ENCODE results near the gene KRTAP19-1. TPM values are rescaled to one million over a fixed set of nuclear protein-coding genes. Genes with fewer than 3 reads are reported as not detected.

Gene KRTAP19-1
- total RNA-seq, 1 experiment from 2014 or later, result not detected

- Histone ChIP-seq H3K9me3 (ENCODE audit: low read depth, low read length, poor library complexity, severe bottlenecking) (no peaks in the 10 kb centered on the region), H3K4me1 (ENCODE audit: insufficient read depth, low read length, poor library complexity, severe bottlenecking) (no peaks in the 10 kb centered on the region), H3K4me3 (ENCODE audit: low read depth, low read length, poor library complexity, severe bottlenecking) (no peak overlapping the region), H3K36me3 (ENCODE audit: insufficient read depth, low read length, poor library complexity, severe bottlenecking) (no peaks in the 10 kb centered on the region), H3K27ac (ENCODE audit: low read depth, low read length, poor library complexity, severe bottlenecking) (no peak overlapping the region), H3K27me3 (replicated peaks; ENCODE audit: insufficient read depth, low read depth, low read length, poor library complexity) (no peaks in the 10 kb centered on the region)
- CTCF ChIA-PET, result no interaction called here
- TF ChIP-seq CTCF (conservative IDR thresholded peaks at IDR 0.05; ENCODE audit: low read depth, low read length) (no peak), EZH2 (IDR thresholded peaks at IDR 0.05; ENCODE audit: borderline replicate concordance, low read depth, low read length, poor library complexity, severe bottlenecking) (no peak)
- intact Hi-C loops (cut with micrococcal nuclease; ENCODE audit: unreplicated experiment), result no loop called here
- no peak for DNase-seq (ENCODE audit: low spot score)
- no TSS peak for BruUV-seq (replicated peaks)
- POLR2A ChIA-PET (ENCODE audit: low non-redundant PET), result no interaction called here
These were observed 908 bp downstream of the KRTAP19-1 start for GRCh38 chr21:30479259-30479658.

- ChIA-PET POLR2A (ENCODE audit: low non-redundant PET) (no interaction called here), CTCF (no interaction called here)
- Histone ChIP-seq H3K27ac (ENCODE audit: low read depth, low read length, poor library complexity, severe bottlenecking) (no peak overlapping the region), H3K36me3 (ENCODE audit: insufficient read depth, low read length, poor library complexity, severe bottlenecking) (no peaks in the 10 kb centered on the region), H3K4me3 (ENCODE audit: low read depth, low read length, poor library complexity, severe bottlenecking) (no peak overlapping the region), H3K4me1 (ENCODE audit: insufficient read depth, low read length, poor library complexity, severe bottlenecking) (no peaks in the 10 kb centered on the region), H3K9me3 (ENCODE audit: low read depth, low read length, poor library complexity, severe bottlenecking) (no peaks in the 10 kb centered on the region), H3K27me3 (replicated peaks; ENCODE audit: insufficient read depth, low read depth, low read length, poor library complexity) (no peaks in the 10 kb centered on the region)
- intact Hi-C loops (cut with micrococcal nuclease; ENCODE audit: unreplicated experiment), result no loop called here
- no TSS peak for BruUV-seq (replicated peaks)
- TF ChIP-seq EZH2 (IDR thresholded peaks at IDR 0.05; ENCODE audit: borderline replicate concordance, low read depth, low read length, poor library complexity, severe bottlenecking) (no peak), CTCF (conservative IDR thresholded peaks at IDR 0.05; ENCODE audit: low read depth, low read length) (no peak)
- DNase-seq (ENCODE audit: low spot score), result no peak
These were observed 2.2 kb downstream of the KRTAP19-1 start for GRCh38 chr21:30478004-30478403.

- Histone ChIP-seq H3K27me3 (replicated peaks; ENCODE audit: insufficient read depth, low read depth, low read length, poor library complexity) (no peaks in the 10 kb centered on the region), H3K9me3 (ENCODE audit: low read depth, low read length, poor library complexity, severe bottlenecking) (no peaks in the 10 kb centered on the region), H3K27ac (ENCODE audit: low read depth, low read length, poor library complexity, severe bottlenecking) (no peak overlapping the region), H3K4me1 (ENCODE audit: insufficient read depth, low read length, poor library complexity, severe bottlenecking) (no peaks in the 10 kb centered on the region), H3K4me3 (ENCODE audit: low read depth, low read length, poor library complexity, severe bottlenecking) (no peak overlapping the region), H3K36me3 (ENCODE audit: insufficient read depth, low read length, poor library complexity, severe bottlenecking) (no peaks in the 10 kb centered on the region)
- BruUV-seq (replicated peaks), result no TSS peak
- intact Hi-C loops (cut with micrococcal nuclease; ENCODE audit: unreplicated experiment), result loop anchor here (10.0 kb wide), 1 partner anchor 124 kb away; the partner anchor contains the start of gene KRTAP23-1
- POLR2A ChIA-PET (ENCODE audit: low non-redundant PET), result no interaction called here
- DNase-seq (ENCODE audit: low spot score), result no peak
- TF ChIP-seq CTCF (conservative IDR thresholded peaks at IDR 0.05; ENCODE audit: low read depth, low read length) (no peak), EZH2 (IDR thresholded peaks at IDR 0.05; ENCODE audit: borderline replicate concordance, low read depth, low read length, poor library complexity, severe bottlenecking) (no peak)
- CTCF ChIA-PET, result no interaction called here
These were observed 11.1 kb downstream of the KRTAP19-1 start for GRCh38 chr21:30468900-30469714.

Data from A673 (cell line).